SKM-1 treated with dmso at 0.1 percent for 144 hours (cell line): Measurements from ENCODE around the gene CASQ1.
A peak's percentile ranks its signal among the peaks of the same experiment; 100 is the strongest.

ENCODE experiments used
- DNase-seq: peaks from one replicate; lab custom pipeline; 2025; ENCODE audit not compliant: unreplicated experiment; lab: John Stamatoyannopoulos, UW

The CASQ1 gene

GRCh38 chr1:160168016-160168415 lies 22.4 kb upstream of the CASQ1 start:
- no peak for DNase-seq

- no peak for DNase-seq
Measured at GRCh38 chr1:160168609-160169369, 21.6 kb upstream of the CASQ1 start.

GRCh38 chr1:160169553-160170399 lies 20.6 kb upstream of the CASQ1 start:
- DNase-seq: peak; percentile 38

DNA sequence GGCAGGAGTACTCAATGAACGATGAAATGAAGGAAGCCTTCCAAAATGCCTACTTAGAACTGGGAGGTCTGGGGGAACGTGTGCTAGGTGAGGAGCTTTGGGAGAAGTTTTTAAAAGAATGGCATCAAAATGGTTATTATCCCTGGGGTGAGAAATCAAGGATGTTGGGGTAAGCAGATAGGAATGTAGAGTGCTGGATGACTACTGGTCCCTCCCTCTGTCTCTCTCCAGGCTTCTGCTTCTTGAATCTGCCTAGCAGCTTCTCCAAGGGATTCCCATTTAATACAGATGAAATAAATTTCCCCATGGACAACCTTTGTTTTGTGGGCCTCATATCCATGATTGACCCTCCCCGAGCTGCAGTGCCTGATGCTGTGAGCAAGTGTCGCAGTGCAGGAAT lies 19.0 kb upstream of the CASQ1 start:
- DNase-seq: no peak

DNA sequence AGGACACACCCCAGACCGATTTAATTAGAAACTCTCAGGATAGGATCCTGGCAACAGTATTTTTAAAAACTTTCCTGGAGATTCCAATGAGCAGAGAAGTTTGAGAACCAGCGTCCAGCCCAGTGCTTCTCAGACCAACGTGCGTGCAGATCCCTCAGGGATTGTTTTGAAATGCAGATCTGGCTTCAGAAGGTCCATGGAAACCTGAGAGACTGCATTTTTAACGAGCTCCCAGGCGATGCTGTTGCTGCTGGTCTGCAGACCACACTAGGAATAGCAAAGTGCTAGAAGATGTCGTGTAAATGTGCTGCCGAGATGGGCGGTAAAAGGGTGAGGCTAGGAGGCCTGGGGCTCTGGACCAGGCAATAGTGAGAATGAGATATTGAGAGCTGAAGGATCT lies 18.4 kb upstream of the CASQ1 start:
- no peak for DNase-seq

- DNase-seq: no peak
Measured at GRCh38 chr1:160177231-160177630, 13.1 kb upstream of the CASQ1 start.

DNA sequence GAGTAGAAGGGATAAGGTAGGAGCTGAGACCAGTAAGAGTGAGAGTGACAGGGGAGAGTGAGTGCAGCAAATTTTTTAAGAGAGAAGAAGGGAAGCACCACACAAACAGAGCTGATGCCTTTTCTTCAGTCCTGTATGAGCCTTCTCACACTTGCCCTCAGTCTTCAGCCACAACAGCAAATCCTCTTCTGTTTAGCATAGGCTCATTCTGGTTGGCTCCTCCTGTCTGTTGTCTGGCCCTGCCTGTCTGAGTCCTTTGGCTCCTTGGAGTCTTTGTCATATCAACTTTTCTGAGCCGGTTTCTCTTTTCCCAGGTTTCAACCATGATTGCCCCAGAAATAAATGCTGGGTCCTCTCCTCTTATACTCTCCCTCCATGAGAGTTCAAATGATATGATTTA lies 12.7 kb upstream of the CASQ1 start:
- DNase-seq: no peak

- DNase-seq: no peak
Measured at GRCh38 chr1:160178731-160179130, 11.6 kb upstream of the CASQ1 start.

DNA sequence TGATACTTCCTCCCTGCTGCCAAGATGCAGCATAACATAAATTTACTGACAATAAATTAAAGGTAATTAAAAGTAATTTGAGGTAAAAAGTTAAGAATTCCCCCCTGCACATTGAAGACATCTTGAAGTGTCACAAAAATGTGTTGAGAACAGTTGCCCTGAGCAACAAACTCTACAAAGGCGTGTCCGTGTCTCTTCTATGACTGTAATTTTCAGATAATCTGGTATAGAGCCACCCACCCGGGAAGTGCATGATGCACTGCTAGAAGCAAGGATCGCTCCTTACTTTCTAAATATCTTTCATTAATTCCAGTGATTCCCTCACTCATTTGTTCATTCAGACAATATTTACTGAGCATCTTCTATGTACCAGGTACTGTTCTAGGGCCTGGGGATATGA lies 11.0 kb upstream of the CASQ1 start:
- DNase-seq: no peak

DNA sequence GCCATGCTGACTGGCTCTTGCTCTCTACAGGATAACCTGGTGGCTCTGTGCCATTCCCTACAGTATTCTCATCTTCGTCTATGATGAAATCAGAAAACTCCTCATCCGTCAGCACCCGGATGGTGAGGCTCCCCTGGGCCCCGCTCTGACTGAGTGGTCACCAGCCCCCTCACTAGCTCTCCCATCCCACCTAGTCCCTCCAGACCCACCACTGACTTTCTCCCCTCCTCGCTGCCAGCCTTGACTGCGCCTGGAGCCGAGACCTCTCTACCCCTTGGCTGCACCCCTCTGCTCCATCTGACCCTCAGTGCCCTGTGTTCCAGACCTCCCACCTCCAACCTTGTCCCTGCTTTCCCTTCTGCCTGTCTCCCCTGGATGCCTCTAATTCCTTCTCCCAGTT lies 4.1 kb upstream of the CASQ1 start:
- no peak for DNase-seq

DNA sequence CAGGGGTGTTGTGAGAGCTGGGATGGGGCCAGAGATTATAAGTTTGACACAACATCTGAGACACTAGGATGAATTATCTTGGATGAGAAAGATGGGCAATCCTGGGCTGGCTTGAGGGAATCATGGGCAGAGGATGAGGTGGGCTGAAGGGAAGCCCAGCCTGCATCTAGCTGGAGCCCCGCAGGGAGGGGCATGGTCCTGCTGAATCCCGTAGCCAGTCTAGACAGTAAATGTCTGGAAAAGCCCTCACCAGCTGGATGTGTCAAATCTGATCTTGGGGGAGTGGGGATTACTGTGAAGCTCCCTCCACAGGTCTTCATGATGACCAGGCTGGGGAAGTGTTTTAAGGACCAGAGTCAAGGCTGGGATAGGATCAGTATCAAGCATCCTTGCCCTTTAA lies 3.6 kb upstream of the CASQ1 start:
- DNase-seq: no peak

DNA sequence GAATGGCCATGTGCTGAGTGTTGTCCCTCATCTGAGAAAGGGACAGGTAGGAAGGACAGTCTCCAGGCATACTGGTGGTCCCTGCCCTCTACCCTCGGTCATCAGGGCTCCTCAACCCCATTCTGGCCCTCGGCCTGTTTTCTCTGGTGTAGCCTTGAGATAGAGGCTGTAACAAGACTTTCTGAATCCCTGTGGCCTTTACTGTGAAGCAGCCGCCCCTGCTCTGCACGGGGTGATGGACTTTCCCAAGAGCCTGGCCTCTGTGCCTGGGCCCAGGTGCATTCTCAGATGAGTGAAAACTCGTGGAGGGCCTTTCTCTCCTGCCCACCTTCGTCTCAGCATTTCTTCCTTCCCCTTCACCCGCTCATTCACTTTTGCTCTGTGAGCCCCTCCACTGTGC lies 3.0 kb upstream of the CASQ1 start:
- DNase-seq: no peak

GRCh38 chr1:160188341-160188740 lies 2.0 kb upstream of the CASQ1 start:
- DNase-seq: no peak

DNA sequence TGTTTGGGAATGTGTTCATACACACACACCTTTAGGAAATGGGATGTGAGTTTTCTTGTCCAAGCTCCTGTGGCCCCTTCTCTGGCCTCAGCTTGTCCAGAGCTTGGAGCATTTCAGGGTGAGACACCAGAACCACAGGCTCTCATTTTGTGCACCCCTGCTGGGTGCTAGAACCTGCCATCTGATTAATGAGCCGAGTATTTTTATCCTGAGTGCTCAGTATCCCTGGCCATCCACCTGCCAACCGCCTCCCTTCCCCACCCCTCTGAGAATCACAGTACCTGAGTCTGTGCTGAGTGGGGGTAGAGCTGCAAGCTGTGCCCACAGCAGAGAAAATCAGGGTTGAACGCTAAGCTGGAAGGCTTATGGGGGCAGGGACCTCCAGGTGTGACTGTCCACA lies 1.4 kb downstream of the CASQ1 start:
- no peak for DNase-seq

- no peak for DNase-seq
Measured at GRCh38 chr1:160192234-160192633, 1.9 kb downstream of the CASQ1 start.

DNA sequence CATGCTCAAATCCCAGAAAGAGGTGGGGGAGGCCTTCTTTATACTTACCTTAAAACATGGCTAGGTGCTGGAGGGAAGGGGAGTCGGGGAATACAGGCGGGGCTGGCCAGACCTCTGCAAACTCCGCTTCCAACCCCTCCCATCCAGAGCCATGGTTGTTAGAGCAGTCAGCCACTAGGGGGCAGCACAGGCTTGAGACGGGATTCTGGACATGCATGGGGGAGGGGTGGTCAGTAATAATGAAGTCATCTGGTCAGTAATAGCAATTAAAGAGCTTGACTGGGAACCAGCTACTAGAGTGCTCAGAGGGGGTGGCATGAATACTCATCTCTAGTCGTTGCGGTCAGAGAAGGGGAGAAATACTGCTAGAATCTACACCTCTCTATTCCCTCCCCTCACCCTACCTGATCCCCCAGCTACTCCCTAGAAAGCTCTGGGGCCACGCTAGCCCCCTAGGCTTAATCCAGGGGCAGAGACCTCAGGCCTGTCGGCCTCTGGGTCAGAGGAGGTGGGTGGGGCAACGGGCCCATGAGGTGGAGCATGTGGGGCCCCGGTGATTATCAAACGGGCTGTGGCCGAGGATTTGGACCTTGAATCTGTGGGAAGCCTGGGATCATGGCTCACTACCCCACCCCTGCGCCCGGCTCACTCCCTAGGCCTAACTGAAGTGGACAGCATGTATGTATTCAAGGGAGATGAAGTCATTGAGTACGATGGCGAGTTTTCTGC lies 2.9 kb downstream of the CASQ1 start:
- DNase-seq: peak; percentile 80

DNA sequence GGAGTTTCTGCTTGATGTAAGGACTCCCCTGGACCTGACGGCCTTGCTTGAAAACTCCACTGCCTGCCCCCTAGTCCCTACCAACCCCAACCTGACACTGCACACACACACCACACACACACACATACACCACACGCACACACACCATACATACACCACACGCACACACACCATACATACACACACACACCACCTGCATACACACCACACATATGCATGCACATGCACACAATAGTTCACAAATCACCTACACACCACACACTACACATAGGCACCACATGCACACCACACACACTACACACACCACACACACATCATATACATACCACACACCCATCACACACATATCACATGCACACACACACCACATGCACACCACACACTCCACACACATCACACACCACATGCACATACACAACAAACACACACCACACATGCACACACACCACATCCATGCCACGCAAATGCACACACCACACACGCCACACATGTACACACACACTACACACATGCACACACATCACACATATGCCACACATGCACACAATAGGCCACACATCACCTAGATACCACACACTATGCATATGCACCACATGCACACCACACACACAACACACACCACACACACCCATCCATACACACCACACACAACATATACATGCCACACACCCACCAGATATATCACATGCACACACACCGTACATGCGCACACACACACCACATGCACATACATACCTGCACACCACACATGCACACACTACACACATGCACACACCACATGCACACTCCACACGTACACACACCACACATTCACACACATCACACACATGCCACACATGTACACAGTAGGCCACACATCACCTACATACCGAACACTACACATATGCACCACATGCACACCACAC lies 3.7 kb downstream of the CASQ1 start:
- DNase-seq: no peak

DNA sequence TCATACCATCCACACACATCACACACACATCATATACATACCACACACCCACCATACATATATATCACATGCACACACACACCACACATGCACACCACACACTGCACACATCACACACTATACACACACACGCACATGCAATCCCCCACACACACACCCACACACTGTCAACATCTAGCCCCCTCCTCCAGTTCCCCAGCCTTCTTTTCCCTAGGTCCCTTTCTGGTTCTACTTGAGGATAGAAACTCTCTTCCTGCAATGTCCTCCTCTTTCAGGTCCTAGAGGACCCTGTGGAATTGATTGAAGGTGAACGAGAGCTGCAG lies 4.3 kb downstream of the CASQ1 start:
- DNase-seq: no peak

GRCh38 chr1:160196143-160196542 lies 5.8 kb downstream of the CASQ1 start:
- DNase-seq: no peak

- DNase-seq: no peak
Measured at GRCh38 chr1:160197231-160197630, 6.9 kb downstream of the CASQ1 start.

- DNase-seq: no peak
Measured at GRCh38 chr1:160200786-160201185, 10.4 kb downstream of the CASQ1 start.
